Neural progenitor cell (in vitro differentiated cells): ENCODE data around the gene ZNF337. TPM values are rescaled to one million over a fixed set of nuclear protein-coding genes. Genes with fewer than 3 reads are reported as not detected.
"Not testable (repeated sequence)": the region's sequence is repeated elsewhere in the genome, so short reads cannot be mapped to it uniquely, and the experiment has no call there.

Source experiments
- DNase-seq: peaks from one replicate; pipeline ENCODE4 v3.0.0-alpha.2; 2016; ENCODE audit warnings: low spot score
- H2AFZ ChIP-seq: fragments of 200-600 bp; sonication (generic); replicated peaks from 2 replicates; pipeline ENCODE4 v1.6.1; 2016; ENCODE audit warnings: antibody characterized with exemption
- H3F3A ChIP-seq: fragments of 200-600 bp; sonication (generic); 2 replicates; pipeline ENCODE4 v1.6.1; 2016; ENCODE audit warnings: antibody characterized with exemption, low read depth
- H3K27ac ChIP-seq: fragments of 200-600 bp; sonication (generic); 2 replicates; pipeline ENCODE4 v1.5.1; 2016; ENCODE audit warnings: mild to moderate bottlenecking
- H3K27me3 ChIP-seq: fragments of 200-600 bp; sonication (generic); 2 replicates; pipeline ENCODE4 v1.6.1; 2016; ENCODE audit warnings: mild to moderate bottlenecking, moderate library complexity
- H3K36me3 ChIP-seq: fragments of 200-600 bp; sonication (generic); 2 replicates; pipeline ENCODE4 v1.5.1; 2016
- H3K4me1 ChIP-seq: fragments of 200-600 bp; sonication (generic); 2 replicates; pipeline ENCODE4 v1.6.1; 2016; ENCODE audit warnings: mixed run types
- H3K4me2 ChIP-seq: fragments of 200-600 bp; sonication (generic); 2 replicates; pipeline ENCODE4 v1.6.1; 2016
- H3K4me3 ChIP-seq: fragments of 200-600 bp; sonication (generic); 2 replicates; pipeline ENCODE4 v1.5.1; 2016
- H3K79me2 ChIP-seq: fragments of 200-600 bp; sonication (generic); 2 replicates; pipeline ENCODE4 v1.6.1; 2016; ENCODE audit warnings: low read depth
- H3K9ac ChIP-seq: fragments of 200-600 bp; sonication (generic); 2 replicates; pipeline ENCODE4 v1.6.1; 2016
- H3K9me3 ChIP-seq: fragments of 200-600 bp; sonication (generic); 2 replicates; pipeline ENCODE4 v1.5.1; 2016; ENCODE audit warnings: low read depth
- H4K20me1 ChIP-seq: fragments of 200-600 bp; sonication (generic); 2 replicates; pipeline ENCODE4 v1.6.1; 2016; ENCODE audit warnings: low read depth
- H3K27ac Mint-ChIP-seq: 3 replicates; pipeline ENCODE4 v1.8.0; 2021; ENCODE audit warnings: mixed read lengths
- H3K27me3 Mint-ChIP-seq: 2 replicates; pipeline ENCODE4 v1.8.0; 2022; ENCODE audit warnings: low read depth, mild to moderate bottlenecking, inconsistent platforms, moderate library complexity, mixed read lengths; ENCODE audit not compliant: insufficient read depth
- H3K36me3 Mint-ChIP-seq: 3 replicates; pipeline ENCODE4 v1.8.0; 2021; ENCODE audit warnings: mixed read lengths
- H3K4me1 Mint-ChIP-seq: 3 replicates; pipeline ENCODE4 v1.8.0; 2021; ENCODE audit warnings: mixed read lengths
- H3K4me3 Mint-ChIP-seq: 3 replicates; pipeline ENCODE4 v1.8.0; 2021; ENCODE audit warnings: mild to moderate bottlenecking, moderate library complexity, mixed read lengths
- H3K9me3 Mint-ChIP-seq: 3 replicates; pipeline ENCODE4 v1.8.0; 2020; ENCODE audit warnings: mixed read lengths
- EZH2 ChIP-seq: fragments of 200-600 bp; sonication (generic); IDR thresholded peaks from 2 replicates; pipeline ENCODE4 v1.6.1; 2017; ENCODE audit warnings: antibody characterized with exemption, mild to moderate bottlenecking, moderate library complexity
- EZH2phosphoT487 ChIP-seq: fragments of 200-600 bp; sonication (generic); IDR thresholded peaks from 2 replicates; pipeline ENCODE4 v1.6.1; 2017; ENCODE audit warnings: antibody characterized with exemption
- total RNA-seq: library from RNA; depleted of rRNA; stranded (reverse); fragments of >200 nt; gene quantifications from 2 replicates; pipeline ENCODE4 v1.2.3, GENCODE V29; 2015; ENCODE audit warnings: low replicate concordance
- TF ChIP-seq, protein P1 (sequence below): fragments of 200-600 bp; sonication (generic); IDR thresholded peaks from 2 replicates; pipeline ENCODE4 v1.5.1; 2017; ENCODE audit warnings: antibody characterized with exemption, mild to moderate bottlenecking

ZNF337 gene
- total RNA-seq, 1 donor from 2014 or later, result 22.4 TPM

DNA sequence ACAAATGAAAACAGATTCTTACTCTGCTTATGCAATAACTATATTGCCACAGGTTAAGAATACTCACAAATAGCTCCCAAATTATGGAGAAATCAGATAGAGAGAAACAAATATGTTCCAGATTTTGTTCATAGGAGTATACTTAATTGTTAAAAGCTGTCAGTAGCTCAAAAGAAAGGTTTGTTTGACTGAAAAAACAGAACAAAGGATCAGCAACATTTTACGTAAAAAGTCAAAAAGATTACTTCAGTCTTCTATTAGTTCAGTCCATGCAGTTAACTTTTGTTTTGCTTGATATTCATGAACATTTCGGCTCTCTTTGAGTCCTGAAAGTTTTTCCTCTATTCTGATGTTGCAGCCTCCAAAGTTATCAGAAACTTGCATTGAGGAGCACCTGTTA is 59.4 kb downstream of the ZNF337 start:
- no peak overlapping the region for H3K4me3 ChIP-seq

DNA sequence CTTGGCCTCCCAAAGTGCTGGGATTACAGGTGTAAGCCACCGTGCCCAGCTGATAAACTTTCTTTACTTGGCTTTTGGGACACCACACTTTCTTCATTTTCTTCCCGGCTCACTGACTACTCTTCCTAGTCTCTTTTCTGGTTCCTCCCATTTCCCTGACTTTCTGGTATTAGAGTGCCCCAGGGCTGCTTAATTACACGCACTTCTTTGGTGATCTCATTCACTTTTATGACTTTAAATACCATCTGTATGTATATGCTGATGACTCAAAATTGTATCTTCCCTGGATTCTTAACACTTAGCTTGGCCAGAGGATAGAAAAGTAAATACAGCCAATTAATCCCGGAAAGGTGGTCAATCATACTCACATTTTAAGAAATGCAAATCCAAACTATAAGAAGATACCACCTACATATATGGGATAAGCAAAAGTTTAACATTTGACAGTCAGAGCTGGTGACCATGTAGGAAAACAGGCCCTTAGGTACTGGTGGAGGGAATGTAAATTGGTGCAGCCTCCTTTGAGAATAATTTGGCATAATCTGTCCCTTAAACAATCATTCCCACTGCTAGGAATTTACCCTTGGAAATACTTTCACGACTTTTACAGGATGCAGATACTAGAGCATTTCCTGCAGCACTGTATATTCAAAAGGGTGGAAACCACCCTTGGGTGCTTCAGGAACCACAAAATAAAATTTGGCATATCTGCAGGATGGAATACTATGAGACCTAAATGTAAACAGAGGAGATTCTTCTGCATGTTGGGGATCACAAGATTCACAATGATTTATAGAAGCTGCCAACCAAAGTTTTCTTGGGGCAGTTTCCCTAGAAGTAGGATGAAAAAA is 63.5 kb downstream of the ZNF337 start:
- Histone ChIP-seq H2AFZ (no peak overlapping the region), H3F3A (no peaks in the 10 kb centered on the region), H3K27ac (no peak overlapping the region), H4K20me1 (no peaks in the 10 kb centered on the region), H3K4me2 (no peak overlapping the region), H3K4me3 (no peak overlapping the region), H3K9me3 (peaks cover 4% of the 10 kb centered on the region), H3K9ac (no peak overlapping the region), H3K4me1 (no peaks in the 10 kb centered on the region), H3K27me3 (no peaks in the 10 kb centered on the region), H3K36me3 (peaks cover 15% of the 10 kb centered on the region), H3K79me2 (no peaks in the 10 kb centered on the region)
- no peak for DNase-seq
- no peaks in the 10 kb centered on the region for H3K4me1 Mint-ChIP-seq
- H3K9me3 Mint-ChIP-seq, result peaks cover 24% of the 10 kb centered on the region
- no peak overlapping the region for H3K4me3 Mint-ChIP-seq
- H3K27me3 Mint-ChIP-seq, result peaks cover 9% of the 10 kb centered on the region
- TF ChIP-seq, protein P1, sequence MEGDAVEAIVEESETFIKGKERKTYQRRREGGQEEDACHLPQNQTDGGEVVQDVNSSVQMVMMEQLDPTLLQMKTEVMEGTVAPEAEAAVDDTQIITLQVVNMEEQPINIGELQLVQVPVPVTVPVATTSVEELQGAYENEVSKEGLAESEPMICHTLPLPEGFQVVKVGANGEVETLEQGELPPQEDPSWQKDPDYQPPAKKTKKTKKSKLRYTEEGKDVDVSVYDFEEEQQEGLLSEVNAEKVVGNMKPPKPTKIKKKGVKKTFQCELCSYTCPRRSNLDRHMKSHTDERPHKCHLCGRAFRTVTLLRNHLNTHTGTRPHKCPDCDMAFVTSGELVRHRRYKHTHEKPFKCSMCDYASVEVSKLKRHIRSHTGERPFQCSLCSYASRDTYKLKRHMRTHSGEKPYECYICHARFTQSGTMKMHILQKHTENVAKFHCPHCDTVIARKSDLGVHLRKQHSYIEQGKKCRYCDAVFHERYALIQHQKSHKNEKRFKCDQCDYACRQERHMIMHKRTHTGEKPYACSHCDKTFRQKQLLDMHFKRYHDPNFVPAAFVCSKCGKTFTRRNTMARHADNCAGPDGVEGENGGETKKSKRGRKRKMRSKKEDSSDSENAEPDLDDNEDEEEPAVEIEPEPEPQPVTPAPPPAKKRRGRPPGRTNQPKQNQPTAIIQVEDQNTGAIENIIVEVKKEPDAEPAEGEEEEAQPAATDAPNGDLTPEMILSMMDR, result no peak
- TF ChIP-seq EZH2phosphoT487 (no peak), EZH2 (no peak)
- peaks cover 20% of the 10 kb centered on the region for H3K36me3 Mint-ChIP-seq
- H3K27ac Mint-ChIP-seq, result no peak overlapping the region

More for the DNA sequence above, 59.4 kb downstream of the ZNF337 start:
- Mint-ChIP-seq H3K36me3 (peaks cover 18% of the 10 kb centered on the region), H3K9me3 (peaks cover 20% of the 10 kb centered on the region), H3K27me3 (peaks cover under 1% of the 10 kb centered on the region), H3K27ac (no peak overlapping the region), H3K4me1 (no peaks in the 10 kb centered on the region), H3K4me3 (no peak overlapping the region)
- no peaks in the 10 kb centered on the region for H4K20me1 ChIP-seq
- H2AFZ ChIP-seq, result no peak overlapping the region
- H3K9me3 ChIP-seq, result peaks cover 4% of the 10 kb centered on the region
- TF ChIP-seq EZH2phosphoT487 (no peak), EZH2 (no peak)
- TF ChIP-seq, protein P1, result no peak
- H3K27me3 ChIP-seq, result no peaks in the 10 kb centered on the region
- H3K36me3 ChIP-seq, result peaks cover 15% of the 10 kb centered on the region
- no peak overlapping the region for H3K4me2 ChIP-seq
- no peak overlapping the region for H3K9ac ChIP-seq
- H3K79me2 ChIP-seq, result no peaks in the 10 kb centered on the region
- H3K27ac ChIP-seq, result no peak overlapping the region
- no peak for DNase-seq
- no peaks in the 10 kb centered on the region for H3F3A ChIP-seq
- no peaks in the 10 kb centered on the region for H3K4me1 ChIP-seq

DNA sequence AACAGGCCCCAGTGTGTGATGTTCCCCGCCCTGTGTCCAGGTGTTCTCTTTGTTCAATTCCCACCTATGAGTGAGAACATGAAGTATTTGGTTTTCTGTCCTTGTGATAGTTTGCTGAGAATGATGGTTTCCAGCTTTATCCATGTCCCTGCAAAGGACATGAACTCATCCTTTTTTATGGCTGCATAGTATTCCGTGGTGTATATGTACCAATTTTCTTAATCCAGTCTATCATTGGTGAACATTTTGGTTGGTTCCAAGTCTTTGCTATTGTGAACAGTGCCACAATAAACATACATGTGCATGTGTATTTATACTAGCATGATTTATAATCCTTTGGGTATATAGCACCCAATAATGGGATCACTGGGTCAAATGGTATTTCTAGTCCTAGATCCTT is 66.0 kb downstream of the ZNF337 start:
- not testable (repeated sequence) for H3K4me1 ChIP-seq, H2AFZ ChIP-seq, H3K9ac ChIP-seq, H3K4me3 ChIP-seq, H3K4me1 Mint-ChIP-seq, H3K4me2 ChIP-seq, H3K79me2 ChIP-seq, H3K9me3 Mint-ChIP-seq, H3K4me3 Mint-ChIP-seq, H3K27ac ChIP-seq, H3F3A ChIP-seq, DNase-seq, H3K36me3 ChIP-seq, H3K27me3 ChIP-seq, H3K27me3 Mint-ChIP-seq, H3K9me3 ChIP-seq, H4K20me1 ChIP-seq, H3K27ac Mint-ChIP-seq
- peaks cover 10% of the 10 kb centered on the region for H3K36me3 Mint-ChIP-seq

DNA sequence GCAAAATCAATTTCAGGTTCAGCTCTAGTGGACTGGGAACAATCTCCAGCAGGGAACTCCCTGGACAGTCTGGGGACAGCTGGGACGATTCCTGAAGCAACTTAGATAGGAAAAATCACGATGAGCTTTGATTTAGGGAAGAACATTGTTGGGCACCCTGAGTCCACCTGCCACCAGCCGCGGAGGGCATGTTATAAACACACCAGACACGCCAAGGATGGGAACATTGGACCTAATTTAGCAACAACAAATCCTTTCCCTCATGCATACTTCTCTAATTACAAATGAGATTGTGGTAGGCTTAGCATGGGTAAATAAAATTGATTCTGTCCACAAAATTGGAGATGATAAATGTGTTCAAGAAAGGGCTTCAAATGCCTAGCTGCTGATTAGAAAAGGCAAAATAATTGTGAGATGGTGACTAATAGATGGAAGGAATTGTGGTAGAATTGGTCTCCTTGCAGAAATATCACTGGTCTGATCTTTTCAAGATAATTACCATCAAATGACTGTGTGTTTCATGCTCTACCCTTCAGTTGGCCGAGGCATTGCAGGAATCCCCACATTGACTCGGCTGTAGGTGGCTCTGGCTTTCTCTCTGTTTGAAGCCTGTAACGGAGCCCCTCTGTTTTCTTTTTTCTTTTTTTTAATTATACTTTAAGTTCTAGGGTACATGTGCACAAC is 66.7 kb downstream of the ZNF337 start:
- no peak overlapping the region for H3K27ac ChIP-seq
- H2AFZ ChIP-seq, result no peak overlapping the region
- no peaks in the 10 kb centered on the region for H3K79me2 ChIP-seq
- Mint-ChIP-seq H3K4me1 (no peaks in the 10 kb centered on the region), H3K4me3 (no peak overlapping the region), H3K9me3 (peaks cover 8% of the 10 kb centered on the region), H3K36me3 (peaks cover 5% of the 10 kb centered on the region), H3K27ac (no peak overlapping the region), H3K27me3 (peaks cover 9% of the 10 kb centered on the region)
- TF ChIP-seq EZH2phosphoT487 (no peak), EZH2 (no peak)
- TF ChIP-seq, protein P1, result no peak
- peaks cover 2% of the 10 kb centered on the region for H3K27me3 ChIP-seq
- no peak overlapping the region for H3K4me3 ChIP-seq
- no peaks in the 10 kb centered on the region for H3F3A ChIP-seq
- no peak overlapping the region for H3K4me2 ChIP-seq
- H4K20me1 ChIP-seq, result no peaks in the 10 kb centered on the region
- H3K9ac ChIP-seq, result no peak overlapping the region
- no peaks in the 10 kb centered on the region for H3K4me1 ChIP-seq
- DNase-seq, result no peak
- H3K9me3 ChIP-seq, result no peaks in the 10 kb centered on the region
- peaks cover under 1% of the 10 kb centered on the region for H3K36me3 ChIP-seq
